Tibial nerve (tissue), 3 donors: ENCODE measurements around the gene TTC7B.

Experiments used
- CTCF ChIP-seq, 5 experiments: fragments of 200-600 bp in 3 of 5; fragments of 450-650 bp in 2 of 5; sonication (generic) in 3 of 5; IDR thresholded peaks; one replicate each; pipeline ENCODE4 v1.5.1; 2016 to 2019; ENCODE audit warnings: antibody characterized with exemption in 5 of 5, mild to moderate bottlenecking in 3 of 5, moderate library complexity in 2 of 5
- POLR2A ChIP-seq, 2 donors: fragments of 450-650 bp; IDR thresholded peaks; one replicate each; pipeline ENCODE4 v1.6.1; 2017; ENCODE audit warnings: antibody characterized with exemption in 2 of 2, mild to moderate bottlenecking in 2 of 2, moderate library complexity in 2 of 2

GRCh38 chr14:90858511-90858910 is 42.3 kb upstream of the TTC7B start:
- TF ChIP-seq CTCF (IDR thresholded peaks at IDR 0.05) (no peak), POLR2A (IDR thresholded peaks at IDR 0.05) (no peak)
